PC-3 (cell line): Measurements from ENCODE around the gene PRDM10. TPM values are rescaled to one million over a fixed set of nuclear protein-coding genes. Genes with fewer than 3 reads are reported as not detected.
"Not testable (repeated sequence)": the region's sequence is repeated elsewhere in the genome, so short reads cannot be mapped to it uniquely, and the experiment has no call there.

Experiments used
- ATAC-seq: fragments of 200-7000 bp; cut with Tn5 transposase; 2 replicates; pipeline ENCODE4 v1.9.1; 2020; ENCODE audit warnings: mild to moderate bottlenecking, moderate library complexity
- BruUV-seq: library from RNA; stranded (reverse); fragments of 400-500 nt; replicated peaks from 2 replicates; lab custom pipeline; 2021; lab: Mats Ljungman, UMichigan
- CTCF ChIA-PET: fragments of 300-600 bp; sonication (Branson Sonifier 250); formaldehyde crosslinking; loops from one replicate; lab custom pipeline; 2022; ENCODE audit warnings: antibody characterized with exemption; lab: Charles Lee
- POLR2A ChIA-PET: fragments of 300-600 bp; sonication (Branson Sonifier 250); formaldehyde crosslinking; loops from one replicate; lab custom pipeline; 2022; ENCODE audit warnings: antibody characterized with exemption; ENCODE audit not compliant: unreplicated experiment; lab: Charles Lee
- DNase-seq: peaks from one replicate; pipeline ENCODE4 v3.0.0-alpha.2; 2015
- H2AFZ ChIP-seq: fragments of 300-600 bp; sonication (generic); 2 replicates; pipeline ENCODE4 v1.6.0; 2016; ENCODE audit warnings: antibody characterized with exemption, low read length
- H3F3A ChIP-seq: fragments of 300-600 bp; sonication (generic); one replicate; pipeline ENCODE4 v1.6.0; 2017; ENCODE audit warnings: antibody characterized with exemption, low read length, control low read depth, mild to moderate bottlenecking; ENCODE audit not compliant: unreplicated experiment
- H3K27ac ChIP-seq: fragments of 300-600 bp; sonication (generic); 2 replicates; pipeline ENCODE4 v1.5.1; 2016; ENCODE audit warnings: mild to moderate bottlenecking, low read length
- H3K27me3 ChIP-seq: fragments of 300-600 bp; sonication (generic); 2 replicates; pipeline ENCODE4 v1.6.1; 2016; ENCODE audit warnings: low read length, mixed read lengths
- H3K36me3 ChIP-seq: fragments of 300-600 bp; sonication (generic); 2 replicates; pipeline ENCODE4 v1.6.1; 2016; ENCODE audit warnings: low read depth, mixed run types, low read length, mixed read lengths
- H3K4me1 ChIP-seq: fragments of 300-600 bp; sonication (generic); 2 replicates; pipeline ENCODE4 v1.5.1; 2016; ENCODE audit warnings: low read length; ENCODE audit not compliant: insufficient read depth
- H3K4me2 ChIP-seq: fragments of 300-600 bp; sonication (generic); 2 replicates; pipeline ENCODE4 v1.6.0; 2016; ENCODE audit warnings: low read length
- H3K4me3 ChIP-seq: fragments of 300-600 bp; sonication (generic); 2 replicates; pipeline ENCODE4 v1.5.1; 2016; ENCODE audit warnings: mild to moderate bottlenecking, low read length, mixed read lengths
- H3K79me2 ChIP-seq: fragments of 300-600 bp; sonication (generic); 2 replicates; pipeline ENCODE4 v1.6.1; 2017; ENCODE audit warnings: low read length, mixed read lengths
- H3K9ac ChIP-seq: fragments of 300-600 bp; sonication (generic); 2 replicates; pipeline ENCODE4 v1.6.0; 2016; ENCODE audit warnings: mild to moderate bottlenecking, low read length
- H3K9me2 ChIP-seq: fragments of 300-600 bp; sonication (generic); replicated peaks from 2 replicates; pipeline ENCODE4 v1.6.1; 2016; ENCODE audit warnings: mixed run types, low read length, mixed read lengths
- H3K9me3 ChIP-seq: fragments of 300-600 bp; sonication (generic); 2 replicates; pipeline ENCODE4 v1.6.1; 2016; ENCODE audit warnings: low read length, mixed read lengths
- H4K20me1 ChIP-seq: fragments of 300-600 bp; sonication (generic); 2 replicates; pipeline ENCODE4 v1.6.1; 2016; ENCODE audit warnings: low read length, mixed read lengths
- EZH2 ChIP-seq: fragments of 300-600 bp; sonication (generic); IDR thresholded peaks from one replicate; pipeline ENCODE4 v1.6.1; 2017; ENCODE audit warnings: antibody characterized with exemption, mild to moderate bottlenecking, low read length; ENCODE audit not compliant: unreplicated experiment
- EZH2phosphoT487 ChIP-seq: fragments of 300-600 bp; sonication (generic); IDR thresholded peaks from 2 replicates; pipeline ENCODE4 v1.6.1; 2018; ENCODE audit warnings: mild to moderate bottlenecking, antibody characterized with exemption, low read length, borderline replicate concordance
- intact Hi-C: fragments of 100-400 bp; cut with micrococcal nuclease; formaldehyde crosslinking; loops from 2 replicates; pipeline ENCODE4 v1.9.0; 2023
- total RNA-seq: library from RNA; depleted of rRNA; stranded (reverse); fragments of >200 nt; gene quantifications from 2 replicates; pipeline ENCODE4 v1.2.3, GENCODE V29; 2014
- TF ChIP-seq, protein P1 (sequence below): fragments of 300-600 bp; sonication (generic); conservative IDR thresholded peaks from 2 replicates; pipeline ENCODE4 v1.5.1; 2017; ENCODE audit warnings: antibody characterized with exemption, low read depth, mild to moderate bottlenecking, low read length

The PRDM10 gene
- total RNA-seq, 1 experiment from 2014 or later, result 7.3 TPM

DNA sequence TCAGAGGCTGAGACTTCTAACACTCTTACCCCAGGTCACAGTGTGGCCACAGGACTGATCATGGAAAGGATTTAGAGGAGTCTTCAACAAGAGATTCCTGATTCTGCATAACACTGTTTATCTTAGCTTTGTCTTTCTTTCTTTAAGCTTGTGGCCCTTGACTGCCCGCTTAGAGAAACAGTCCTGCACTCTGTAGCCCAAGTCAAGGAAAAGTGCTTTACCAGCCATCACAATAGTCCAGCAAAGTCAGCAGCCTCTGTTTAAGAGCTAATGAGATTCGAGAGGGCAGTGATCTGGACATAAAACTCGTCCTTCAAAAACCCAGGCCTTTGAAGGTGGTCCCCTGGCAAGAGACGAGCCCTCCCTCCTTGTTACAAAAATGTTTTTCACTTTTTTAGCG lies 30.0 kb downstream of the PRDM10 start:
- Histone ChIP-seq H3K9ac (no peak overlapping the region), H3K9me2 (no peaks in the 10 kb centered on the region), H3K36me3 (no peaks in the 10 kb centered on the region), H3K27me3 (no peaks in the 10 kb centered on the region), H2AFZ (no peak overlapping the region), H3K4me2 (no peak overlapping the region), H3K79me2 (no peaks in the 10 kb centered on the region), H3K27ac (no peak overlapping the region), H4K20me1 (no peaks in the 10 kb centered on the region), H3F3A (no peaks in the 10 kb centered on the region), H3K9me3 (no peaks in the 10 kb centered on the region), H3K4me3 (no peak overlapping the region), H3K4me1 (no peaks in the 10 kb centered on the region)
- ChIA-PET CTCF (interaction anchor here (0.6 kb wide), 1 partner anchor 359 kb away, joined by 3 read pairs; no protein-coding TSS in a partner anchor), POLR2A (no interaction called here)
- intact Hi-C loops, result no loop called here
- BruUV-seq, result no TSS peak
- TF ChIP-seq EZH2 (no peak), EZH2phosphoT487 (no peak)
- DNase-seq (no peak), ATAC-seq (no peak)

DNA sequence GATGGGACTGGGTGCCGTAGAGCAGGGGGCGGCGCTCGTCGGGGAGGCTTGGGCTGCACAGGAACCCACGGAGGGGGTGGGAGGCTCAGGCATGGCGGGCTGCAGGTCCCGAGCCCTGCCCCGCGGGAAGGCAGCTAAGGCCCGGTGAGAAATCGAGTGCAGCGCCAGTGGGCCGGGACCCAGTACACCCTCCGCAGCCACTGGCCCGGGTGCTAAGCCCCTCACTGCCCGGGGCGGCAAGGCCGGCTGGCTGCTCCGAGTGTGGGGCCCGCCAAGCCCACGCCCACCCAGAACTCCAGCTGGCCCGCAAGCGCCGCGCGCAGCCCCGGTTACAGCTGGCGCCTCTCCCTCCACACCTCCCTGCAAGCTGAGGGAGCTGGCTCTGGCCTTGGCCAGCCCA lies 30.8 kb downstream of the PRDM10 start:
- H3K9ac ChIP-seq, CTCF ChIA-PET, H3K36me3 ChIP-seq, H3K27me3 ChIP-seq, H4K20me1 ChIP-seq, H3K4me2 ChIP-seq, POLR2A ChIA-PET, H3K9me3 ChIP-seq, H3K4me1 ChIP-seq, DNase-seq, H3F3A ChIP-seq, H3K4me3 ChIP-seq, ATAC-seq, H3K9me2 ChIP-seq, H2AFZ ChIP-seq, H3K27ac ChIP-seq, H3K79me2 ChIP-seq, intact Hi-C loops, BruUV-seq: not testable (repeated sequence)

DNA sequence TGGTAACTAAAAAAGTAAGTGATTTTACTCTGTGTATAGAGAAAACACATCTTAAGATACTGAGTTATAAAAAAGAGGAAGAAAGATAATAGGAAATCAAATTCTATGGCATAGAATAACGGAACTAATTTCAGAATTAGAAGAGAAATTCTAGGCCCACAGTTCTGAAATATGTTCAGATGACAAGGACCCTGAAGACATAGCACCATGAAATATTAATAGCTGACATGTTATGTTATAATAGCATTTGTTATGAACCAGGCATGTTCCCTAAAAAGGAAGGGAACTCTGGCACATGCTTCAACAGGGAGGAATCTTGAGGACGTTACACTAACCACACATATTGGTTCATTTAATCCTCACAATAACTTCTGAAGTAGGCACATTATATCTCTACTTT lies 32.7 kb downstream of the PRDM10 start:
- Histone ChIP-seq H3K27me3 (no peaks in the 10 kb centered on the region), H3K4me3 (no peak overlapping the region), H3F3A (no peaks in the 10 kb centered on the region), H2AFZ (no peak overlapping the region), H3K4me1 (peaks cover 12% of the 10 kb centered on the region), H3K9me3 (no peaks in the 10 kb centered on the region), H3K79me2 (no peaks in the 10 kb centered on the region), H3K36me3 (no peaks in the 10 kb centered on the region), H3K4me2 (no peak overlapping the region), H4K20me1 (no peaks in the 10 kb centered on the region), H3K9ac (no peak overlapping the region), H3K9me2 (no peaks in the 10 kb centered on the region), H3K27ac (no peak overlapping the region)
- DNase-seq, result no peak
- CTCF ChIA-PET, result no interaction called here
- no peak for TF ChIP-seq EZH2
- TF ChIP-seq, protein P1, sequence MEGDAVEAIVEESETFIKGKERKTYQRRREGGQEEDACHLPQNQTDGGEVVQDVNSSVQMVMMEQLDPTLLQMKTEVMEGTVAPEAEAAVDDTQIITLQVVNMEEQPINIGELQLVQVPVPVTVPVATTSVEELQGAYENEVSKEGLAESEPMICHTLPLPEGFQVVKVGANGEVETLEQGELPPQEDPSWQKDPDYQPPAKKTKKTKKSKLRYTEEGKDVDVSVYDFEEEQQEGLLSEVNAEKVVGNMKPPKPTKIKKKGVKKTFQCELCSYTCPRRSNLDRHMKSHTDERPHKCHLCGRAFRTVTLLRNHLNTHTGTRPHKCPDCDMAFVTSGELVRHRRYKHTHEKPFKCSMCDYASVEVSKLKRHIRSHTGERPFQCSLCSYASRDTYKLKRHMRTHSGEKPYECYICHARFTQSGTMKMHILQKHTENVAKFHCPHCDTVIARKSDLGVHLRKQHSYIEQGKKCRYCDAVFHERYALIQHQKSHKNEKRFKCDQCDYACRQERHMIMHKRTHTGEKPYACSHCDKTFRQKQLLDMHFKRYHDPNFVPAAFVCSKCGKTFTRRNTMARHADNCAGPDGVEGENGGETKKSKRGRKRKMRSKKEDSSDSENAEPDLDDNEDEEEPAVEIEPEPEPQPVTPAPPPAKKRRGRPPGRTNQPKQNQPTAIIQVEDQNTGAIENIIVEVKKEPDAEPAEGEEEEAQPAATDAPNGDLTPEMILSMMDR, result no peak
- no peak for TF ChIP-seq EZH2phosphoT487
- no TSS peak for BruUV-seq
- no peak for ATAC-seq
- intact Hi-C loops, result no loop called here
- POLR2A ChIA-PET, result no interaction called here
